Measurements from ENCODE around the gene ENTPD8.
"Not testable (repeated sequence)": the region's sequence is repeated elsewhere in the genome, so short reads cannot be mapped to it uniquely, and the experiment has no call there.

ENTPD8 gene

GRCh38 chr9:137470785-137471184, 29.6 kb upstream of the ENTPD8 start:
- FAIRE-seq (no peak), DNase-seq (ENCODE audit: insufficient read length, low spot score) (no peak)
- TF ChIP-seq CTCF (IDR thresholded peaks at IDR 0.05; ENCODE audit: insufficient read depth, missing control alignments) = no peak

GRCh38 chr9:137467896-137468295, 26.7 kb upstream of the ENTPD8 start:
- DNase-seq (ENCODE audit: insufficient read length, low spot score) = no peak
- FAIRE-seq = no peak
- TF ChIP-seq CTCF (IDR thresholded peaks at IDR 0.05; ENCODE audit: insufficient read depth, missing control alignments) = no peak

GRCh38 chr9:137467161-137467581, 26.0 kb upstream of the ENTPD8 start:
- DNase-seq (ENCODE audit: insufficient read length, low spot score) = no peak
- FAIRE-seq = no peak
- no peak for TF ChIP-seq CTCF (IDR thresholded peaks at IDR 0.05; ENCODE audit: insufficient read depth, missing control alignments)

- not testable (repeated sequence) for FAIRE-seq
Measured at GRCh38 chr9:137466389-137467085, 25.4 kb upstream of the ENTPD8 start.

GRCh38 chr9:137465720-137466388, 24.7 kb upstream of the ENTPD8 start:
- FAIRE-seq = no peak
- TF ChIP-seq CTCF (IDR thresholded peaks at IDR 0.05; ENCODE audit: insufficient read depth, missing control alignments) = no peak
- DNase-seq (ENCODE audit: insufficient read length, low spot score) = no peak

More at GRCh38 chr9:137466389-137467085, 25.4 kb upstream of the ENTPD8 start:
- DNase-seq (ENCODE audit: insufficient read length, low spot score) = not testable (repeated sequence)

- FAIRE-seq (no peak), DNase-seq (ENCODE audit: insufficient read length, low spot score) (no peak)
- TF ChIP-seq CTCF (IDR thresholded peaks at IDR 0.05; ENCODE audit: insufficient read depth, missing control alignments) = no peak
Measured at GRCh38 chr9:137465000-137465719, 24.0 kb upstream of the ENTPD8 start.

- no peak for TF ChIP-seq CTCF (IDR thresholded peaks at IDR 0.05; ENCODE audit: insufficient read depth, missing control alignments)
- FAIRE-seq = no peak
- no peak for DNase-seq (ENCODE audit: insufficient read length, low spot score)
Measured at GRCh38 chr9:137464291-137464999, 23.3 kb upstream of the ENTPD8 start.

Data from D721Med (cell line).